CMK (cell line): Measurements from ENCODE around the gene C2CD4C.
"Not testable (repeated sequence)": the region's sequence is repeated elsewhere in the genome, so short reads cannot be mapped to it uniquely, and the experiment has no call there.

ENCODE experiments used
- DNase-seq: peaks from one replicate; pipeline ENCODE4 v3.0.0-alpha.2; 2010; ENCODE audit warnings: low read depth

Gene C2CD4C

GRCh38 chr19:380618-381219 lies 28.2 kb downstream of the C2CD4C start:
- not testable (repeated sequence) for DNase-seq

- DNase-seq, result no peak
These were observed 29.2 kb downstream of the C2CD4C start for GRCh38 chr19:379796-380195.

GRCh38 chr19:378706-379105 lies 30.2 kb downstream of the C2CD4C start:
- no peak for DNase-seq

GRCh38 chr19:377801-378581 lies 31.0 kb downstream of the C2CD4C start:
- no peak for DNase-seq

GRCh38 chr19:376111-376470 lies 32.9 kb downstream of the C2CD4C start:
- no peak for DNase-seq

- no peak for DNase-seq
These were observed 33.4 kb downstream of the C2CD4C start for GRCh38 chr19:375395-376110.

GRCh38 chr19:374886-375235 lies 34.1 kb downstream of the C2CD4C start:
- no peak for DNase-seq

GRCh38 chr19:374183-374885 lies 34.6 kb downstream of the C2CD4C start:
- no peak for DNase-seq

GRCh38 chr19:373391-374182 lies 35.4 kb downstream of the C2CD4C start:
- DNase-seq, result no peak

GRCh38 chr19:372306-372890 lies 36.5 kb downstream of the C2CD4C start:
- DNase-seq, result no peak

- DNase-seq, result no peak
These were observed 37.3 kb downstream of the C2CD4C start for GRCh38 chr19:371501-372168.

- DNase-seq, result no peak
These were observed 38.2 kb downstream of the C2CD4C start for GRCh38 chr19:370641-371330.

- DNase-seq, result no peak
These were observed 39.1 kb downstream of the C2CD4C start for GRCh38 chr19:369876-370275.

GRCh38 chr19:369256-369655 lies 39.7 kb downstream of the C2CD4C start:
- no peak for DNase-seq

GRCh38 chr19:368630-369024 lies 40.3 kb downstream of the C2CD4C start:
- DNase-seq, result no peak

GRCh38 chr19:367963-368629 lies 40.9 kb downstream of the C2CD4C start:
- no peak for DNase-seq

- DNase-seq, result no peak
These were observed 41.4 kb downstream of the C2CD4C start for GRCh38 chr19:367561-367960.

GRCh38 chr19:366951-367350 lies 42.0 kb downstream of the C2CD4C start:
- no peak for DNase-seq

GRCh38 chr19:366205-366783 lies 42.7 kb downstream of the C2CD4C start:
- no peak for DNase-seq
